Measurements from ENCODE around the gene ABCC12.
"Not testable (repeated sequence)": the region's sequence is repeated elsewhere in the genome, so short reads cannot be mapped to it uniquely, and the experiment has no call there.

Gene ABCC12

GRCh38 chr16:48155926-48156789 is at the start of gene ABCC12:
TSS of gene ABCC12 (minus strand) at chr16:48155993. CDS start at chr16:48146424, 9,569 bp downstream.
- no peak for DNase-seq (ENCODE audit: low read depth)

GRCh38 chr16:48204825-48205151 is 49.0 kb upstream of the ABCC12 start:
- DNase-seq (ENCODE audit: low read depth), result no peak

GRCh38 chr16:48203974-48204824 is 48.4 kb upstream of the ABCC12 start:
- no peak for DNase-seq (ENCODE audit: low read depth)

GRCh38 chr16:48201515-48202201 is 45.9 kb upstream of the ABCC12 start:
- DNase-seq (ENCODE audit: low read depth), result no peak

DNA sequence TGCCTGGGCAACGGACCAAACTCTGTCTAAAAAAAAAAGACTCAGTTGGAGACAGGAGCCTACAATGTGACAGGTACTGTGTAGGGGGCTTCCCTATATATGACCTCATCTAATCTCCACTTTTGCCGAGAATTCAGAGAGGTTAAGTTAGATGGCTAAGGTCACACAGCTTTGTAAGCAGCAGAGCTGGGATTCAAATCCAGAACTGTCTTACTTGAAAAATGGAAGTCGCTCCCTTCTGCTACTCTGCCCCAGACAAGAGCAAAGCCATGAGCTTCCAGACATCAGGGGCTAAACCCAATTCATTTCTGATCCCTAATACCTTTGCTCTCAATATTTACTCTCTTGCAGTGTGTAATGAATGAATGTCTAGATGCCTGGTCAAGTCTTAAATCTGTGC is 41.5 kb upstream of the ABCC12 start:
- DNase-seq (ENCODE audit: low read depth), result no peak

DNA sequence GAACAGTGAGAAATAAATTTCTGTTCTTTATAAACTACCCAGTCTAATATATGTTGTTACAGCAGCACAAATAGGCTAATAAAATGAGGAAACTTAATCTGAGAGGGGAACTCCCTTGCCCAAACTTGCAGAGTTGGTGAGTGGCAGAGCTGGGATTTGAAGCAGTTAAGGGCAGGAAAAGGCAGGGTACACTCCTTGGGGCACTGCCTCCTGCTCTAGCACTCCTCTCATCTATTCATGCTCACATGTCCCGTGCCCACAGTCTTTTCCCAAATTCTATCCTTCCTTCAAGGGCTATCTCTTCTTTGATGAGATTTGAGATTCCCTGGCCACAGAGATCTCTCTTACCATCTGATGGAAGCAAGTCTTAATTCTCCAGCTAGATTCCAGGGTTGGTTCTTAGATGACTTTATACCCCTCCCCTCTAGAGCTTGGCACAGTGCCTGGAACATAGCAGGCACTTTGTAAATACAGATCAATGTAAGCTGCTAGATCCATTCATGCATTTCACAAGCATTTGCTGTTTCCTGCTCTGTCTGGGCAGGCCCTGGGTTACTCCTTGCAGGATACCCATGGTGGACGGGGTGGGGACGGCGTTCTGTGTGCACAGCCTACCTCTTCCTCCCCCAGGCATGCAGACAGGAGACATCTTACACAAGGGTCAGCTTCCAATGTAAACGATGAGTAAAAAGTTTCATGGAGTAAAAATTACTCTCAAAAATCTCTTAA is 39.2 kb upstream of the ABCC12 start:
- no peak for DNase-seq (ENCODE audit: low read depth)

- no peak for DNase-seq (ENCODE audit: low read depth)
These were observed 38.1 kb upstream of the ABCC12 start for GRCh38 chr16:48193846-48194245.

DNA sequence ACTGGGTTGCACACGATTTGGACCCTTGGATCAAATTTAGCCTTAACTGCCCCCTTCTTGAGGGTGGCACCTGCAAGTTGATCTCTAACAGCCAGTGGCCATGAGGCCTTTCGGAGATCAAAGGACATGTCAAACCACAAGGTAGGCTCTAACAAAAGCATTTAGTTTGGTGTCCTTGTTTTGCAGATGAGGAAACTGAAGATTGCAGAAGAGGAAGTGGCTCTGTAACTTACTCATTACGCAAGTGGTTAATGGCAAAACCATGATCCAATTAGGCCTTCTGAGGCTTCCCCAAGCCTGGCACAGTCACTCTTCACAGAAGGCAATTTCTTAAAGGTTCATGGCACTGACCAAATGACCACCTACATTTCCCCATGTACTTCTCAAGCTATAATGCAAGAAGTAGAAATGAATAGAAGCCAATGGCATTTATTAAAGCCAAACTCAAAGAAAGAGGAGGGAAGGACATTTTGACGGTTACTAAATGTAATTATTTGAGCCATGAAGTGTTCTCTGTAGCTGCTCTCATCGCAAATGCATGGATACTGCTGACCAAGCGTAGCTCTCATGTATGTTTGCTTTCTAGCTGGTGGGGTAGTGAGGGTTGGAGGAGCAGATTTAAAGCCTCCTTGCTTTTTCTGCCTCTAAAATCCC is 32.8 kb upstream of the ABCC12 start:
- DNase-seq (ENCODE audit: low read depth), result no peak

- DNase-seq (ENCODE audit: low read depth), result no peak
These were observed 32.0 kb upstream of the ABCC12 start for GRCh38 chr16:48187779-48188178.

DNA sequence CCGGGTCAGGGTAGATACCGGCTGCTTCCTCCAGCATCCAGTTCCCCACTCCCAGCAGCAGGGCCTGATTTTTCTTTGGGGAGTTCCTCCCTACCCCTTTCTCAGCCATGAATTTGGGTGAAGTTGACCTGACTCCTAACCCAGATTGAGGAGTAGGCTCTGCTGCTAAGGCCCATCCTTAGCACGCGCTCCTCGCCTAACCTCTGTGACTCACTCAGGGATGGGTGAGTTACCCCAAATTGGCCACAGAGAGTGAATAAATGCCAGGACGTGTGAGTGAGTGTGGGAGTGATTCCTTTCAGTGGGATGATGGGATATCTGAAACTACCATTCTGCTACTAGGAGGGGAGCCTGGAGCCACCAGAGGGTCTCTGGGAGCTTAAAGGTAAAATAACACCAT is 28.9 kb upstream of the ABCC12 start:
- DNase-seq (ENCODE audit: low read depth), result no peak

DNA sequence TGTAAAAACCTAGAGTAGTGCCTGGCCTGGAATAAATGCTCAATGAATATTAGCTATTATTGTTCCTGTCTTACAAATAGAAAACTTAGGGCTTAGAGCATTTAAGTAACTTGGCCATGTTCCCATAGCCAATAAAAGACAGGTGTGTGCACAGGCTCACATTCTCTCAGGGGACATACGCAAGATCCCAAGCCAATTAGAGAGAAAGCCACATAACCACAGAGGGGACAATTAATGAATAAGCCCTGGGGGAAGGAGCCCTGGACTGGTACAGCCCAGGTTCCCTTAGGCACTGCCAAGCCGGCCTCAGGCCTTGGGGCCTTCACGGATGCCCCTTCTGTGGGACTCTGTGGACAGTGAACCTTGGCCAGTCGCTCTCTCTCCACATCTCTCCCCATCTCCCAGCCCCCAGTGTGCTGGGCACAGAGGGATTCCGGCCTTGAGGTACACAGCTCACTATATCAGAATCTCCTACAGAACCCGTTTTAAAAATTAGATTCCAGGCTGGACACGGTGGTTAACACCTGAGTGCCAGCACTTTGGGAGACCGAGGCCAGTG is 27.3 kb upstream of the ABCC12 start:
- DNase-seq (ENCODE audit: low read depth), result no peak

DNA sequence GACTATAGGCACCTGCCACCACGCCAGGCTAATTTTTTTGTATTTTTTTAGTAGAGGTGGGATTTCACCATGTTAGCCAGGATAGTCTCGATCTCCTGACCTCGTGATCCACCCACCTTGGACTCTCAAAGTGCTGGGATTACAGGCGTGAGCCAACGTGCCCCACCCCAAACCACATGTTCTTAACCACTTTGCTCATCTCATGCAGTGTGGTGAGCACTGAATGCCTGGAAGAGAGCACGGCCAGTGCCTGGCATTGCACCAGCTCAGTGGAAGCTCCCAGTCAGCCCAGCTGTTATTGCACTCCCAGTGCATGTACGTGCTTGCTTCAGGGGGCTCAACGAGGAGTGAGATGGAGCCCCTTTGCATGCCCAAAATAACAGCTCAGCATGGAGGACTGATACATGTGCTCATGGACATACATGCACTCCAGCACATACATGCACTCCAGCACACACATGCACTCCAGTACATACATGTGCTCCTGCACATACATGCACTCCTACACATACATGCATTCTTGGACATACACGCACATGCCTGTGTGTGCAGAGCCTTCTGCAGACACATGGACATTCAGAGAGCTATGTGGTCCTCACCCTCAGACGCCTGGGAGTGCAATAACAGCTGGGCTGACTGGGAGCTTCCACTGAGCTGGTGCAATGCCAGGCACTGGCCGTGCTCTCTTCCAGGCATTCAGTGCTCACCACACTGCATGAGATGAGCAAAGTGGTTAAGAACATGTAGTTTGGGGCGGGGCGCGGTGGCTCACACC is 26.1 kb upstream of the ABCC12 start:
- DNase-seq (ENCODE audit: low read depth), result not testable (repeated sequence)

GRCh38 chr16:48180868-48181480 is 25.2 kb upstream of the ABCC12 start:
- no peak for DNase-seq (ENCODE audit: low read depth)

GRCh38 chr16:48176635-48177408 is 21.0 kb upstream of the ABCC12 start:
- no peak for DNase-seq (ENCODE audit: low read depth)

DNA sequence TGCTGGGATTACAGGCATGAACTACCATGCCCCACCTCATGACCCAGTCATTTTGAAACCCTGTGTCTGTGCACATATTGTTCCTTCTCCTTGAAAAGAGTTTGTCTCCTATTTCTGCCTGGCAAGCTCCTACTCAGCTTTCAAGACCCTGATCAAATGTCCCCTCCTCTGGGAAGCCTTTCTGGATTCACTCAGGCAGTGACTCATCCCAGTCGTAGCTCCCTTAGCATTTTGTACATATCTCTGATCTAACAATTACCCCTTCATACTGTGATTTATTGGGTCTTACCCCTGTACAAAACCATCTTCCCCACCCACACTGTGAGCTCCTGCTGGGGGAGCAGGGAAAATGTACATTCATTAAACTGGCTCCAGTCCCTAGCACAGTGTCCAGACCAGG is 18.1 kb upstream of the ABCC12 start:
- DNase-seq (ENCODE audit: low read depth), result no peak

DNA sequence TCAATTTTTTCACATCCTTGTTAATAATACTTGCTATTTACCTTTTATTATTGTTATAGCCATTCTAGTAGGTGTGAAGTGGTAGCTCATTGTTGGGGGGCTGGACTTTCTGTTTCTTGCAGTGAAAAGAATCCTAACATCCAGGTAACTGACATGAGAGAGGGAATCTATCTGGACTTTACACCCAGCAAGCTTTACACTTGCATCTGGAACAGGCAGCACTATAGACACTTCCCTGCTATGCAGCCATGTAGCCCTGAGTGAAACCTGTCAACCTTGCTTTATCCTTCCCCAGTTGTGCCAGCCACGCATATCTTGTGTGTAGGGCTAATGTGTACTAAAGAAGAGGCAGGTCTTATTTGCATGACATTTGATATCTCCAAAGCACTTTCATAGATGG is 16.9 kb upstream of the ABCC12 start:
- no peak for DNase-seq (ENCODE audit: low read depth)

GRCh38 chr16:48169896-48170295 is 14.1 kb upstream of the ABCC12 start:
- DNase-seq (ENCODE audit: low read depth), result no peak

GRCh38 chr16:48168075-48168474 is 12.3 kb upstream of the ABCC12 start:
- no peak for DNase-seq (ENCODE audit: low read depth)

DNA sequence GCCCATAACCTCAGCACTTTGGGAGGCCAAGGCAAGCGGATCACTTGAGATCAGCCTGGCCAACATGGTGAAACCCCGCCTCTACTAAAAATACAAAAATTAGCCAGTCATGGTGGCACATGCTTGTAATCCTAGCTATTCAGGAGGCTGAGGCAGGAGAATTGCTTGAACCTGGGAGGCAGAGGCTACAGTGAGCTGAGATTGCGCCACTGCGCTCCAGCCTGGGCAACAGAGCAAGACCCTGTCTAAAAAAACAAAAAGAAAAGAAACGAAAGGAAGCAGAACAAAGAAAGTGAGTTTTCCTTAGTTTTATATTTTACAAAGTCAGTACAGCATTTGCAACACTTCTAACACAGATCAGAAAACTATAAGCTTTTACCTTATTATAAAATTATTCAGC is 10.8 kb upstream of the ABCC12 start:
- not testable (repeated sequence) for DNase-seq (ENCODE audit: low read depth)

Data from CMK (cell line).